DOHH2 (cell line): Measurements from ENCODE around the gene SALL4.

Source experiments
- EZH2phosphoT487 ChIP-seq: fragments of 200-600 bp; sonication (generic); IDR thresholded peaks from 2 replicates; pipeline ENCODE4 v1.6.1; 2017; ENCODE audit warnings: borderline replicate concordance, mild to moderate bottlenecking, antibody characterized with exemption, low read length, moderate library complexity, mixed read lengths
- TF ChIP-seq, protein P1 (sequence below): fragments of 200-600 bp; sonication (generic); IDR thresholded peaks from one replicate; pipeline ENCODE4 v1.5.1; 2014; ENCODE audit warnings: antibody characterized with exemption, mild to moderate bottlenecking, low read depth, low read length; ENCODE audit not compliant: poor library complexity, severe bottlenecking

DNA sequence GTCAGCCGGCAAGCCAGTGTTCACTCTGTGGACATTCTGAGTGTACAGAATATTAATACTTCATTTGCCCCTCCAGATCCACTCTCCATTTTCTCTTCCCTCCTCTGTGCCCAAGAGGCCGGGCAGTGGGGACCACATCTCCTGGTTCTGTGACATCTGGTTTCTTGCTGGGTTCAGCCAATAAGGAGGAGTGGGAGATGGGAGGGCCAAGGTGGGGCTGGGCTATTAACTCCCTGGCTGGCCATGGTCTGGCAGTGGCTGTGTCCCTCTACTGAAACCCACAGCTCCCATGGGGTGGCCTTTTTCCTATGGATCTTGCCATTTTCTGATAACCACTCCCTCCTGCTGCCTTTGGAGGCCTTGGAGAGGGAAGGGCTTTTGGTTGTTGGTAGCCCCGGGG lies 30.0 kb upstream of the SALL4 start:
- TF ChIP-seq, protein P1, sequence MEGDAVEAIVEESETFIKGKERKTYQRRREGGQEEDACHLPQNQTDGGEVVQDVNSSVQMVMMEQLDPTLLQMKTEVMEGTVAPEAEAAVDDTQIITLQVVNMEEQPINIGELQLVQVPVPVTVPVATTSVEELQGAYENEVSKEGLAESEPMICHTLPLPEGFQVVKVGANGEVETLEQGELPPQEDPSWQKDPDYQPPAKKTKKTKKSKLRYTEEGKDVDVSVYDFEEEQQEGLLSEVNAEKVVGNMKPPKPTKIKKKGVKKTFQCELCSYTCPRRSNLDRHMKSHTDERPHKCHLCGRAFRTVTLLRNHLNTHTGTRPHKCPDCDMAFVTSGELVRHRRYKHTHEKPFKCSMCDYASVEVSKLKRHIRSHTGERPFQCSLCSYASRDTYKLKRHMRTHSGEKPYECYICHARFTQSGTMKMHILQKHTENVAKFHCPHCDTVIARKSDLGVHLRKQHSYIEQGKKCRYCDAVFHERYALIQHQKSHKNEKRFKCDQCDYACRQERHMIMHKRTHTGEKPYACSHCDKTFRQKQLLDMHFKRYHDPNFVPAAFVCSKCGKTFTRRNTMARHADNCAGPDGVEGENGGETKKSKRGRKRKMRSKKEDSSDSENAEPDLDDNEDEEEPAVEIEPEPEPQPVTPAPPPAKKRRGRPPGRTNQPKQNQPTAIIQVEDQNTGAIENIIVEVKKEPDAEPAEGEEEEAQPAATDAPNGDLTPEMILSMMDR: no peak
- TF ChIP-seq EZH2phosphoT487: no peak
